Panc1 (cell line): ENCODE results near the gene SCN8A.

ENCODE experiments used
- POLR2AphosphoS5 ChIP-seq: IDR thresholded peaks from 2 replicates; pipeline ENCODE4 v1.6.1; 2012; ENCODE audit warnings: mild to moderate bottlenecking, low read depth, low read length, moderate library complexity
- TF ChIP-seq, protein P1 (sequence below): fragments of 450-650 bp; IDR thresholded peaks from 2 replicates; pipeline ENCODE4 v1.5.1; 2017; ENCODE audit warnings: mild to moderate bottlenecking
- TF ChIP-seq, protein P2 (sequence below), 2 experiments: IDR thresholded peaks; 2 replicates each; pipeline ENCODE4 v1.6.1; 2011 to 2012; ENCODE audit warnings: low read depth in 2 of 2, control low read depth in 1 of 2, low read length in 1 of 2, mild to moderate bottlenecking in 1 of 2, moderate library complexity in 1 of 2; ENCODE audit not compliant: insufficient read depth in 1 of 2

DNA sequence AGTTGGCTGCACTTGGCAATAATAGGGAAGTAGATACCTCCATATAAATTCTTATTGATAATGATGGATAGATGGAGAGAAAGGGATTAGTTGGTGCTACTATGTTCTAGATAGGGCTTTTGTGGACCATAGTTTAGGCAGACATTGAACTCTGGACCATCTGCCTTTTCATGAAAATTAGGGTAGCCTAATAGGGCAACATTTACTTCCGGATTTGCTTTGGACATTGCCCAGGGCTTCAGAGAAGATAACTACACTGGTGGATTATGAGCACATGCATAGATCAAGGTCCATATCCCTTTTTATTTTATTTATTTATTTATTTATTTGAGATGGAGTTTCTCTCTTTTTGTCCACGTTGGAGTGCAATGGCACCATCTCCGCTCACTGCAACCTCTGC lies 186.9 kb downstream of the SCN8A start:
- TF ChIP-seq POLR2AphosphoS5, result no peak
- TF ChIP-seq, protein P1, sequence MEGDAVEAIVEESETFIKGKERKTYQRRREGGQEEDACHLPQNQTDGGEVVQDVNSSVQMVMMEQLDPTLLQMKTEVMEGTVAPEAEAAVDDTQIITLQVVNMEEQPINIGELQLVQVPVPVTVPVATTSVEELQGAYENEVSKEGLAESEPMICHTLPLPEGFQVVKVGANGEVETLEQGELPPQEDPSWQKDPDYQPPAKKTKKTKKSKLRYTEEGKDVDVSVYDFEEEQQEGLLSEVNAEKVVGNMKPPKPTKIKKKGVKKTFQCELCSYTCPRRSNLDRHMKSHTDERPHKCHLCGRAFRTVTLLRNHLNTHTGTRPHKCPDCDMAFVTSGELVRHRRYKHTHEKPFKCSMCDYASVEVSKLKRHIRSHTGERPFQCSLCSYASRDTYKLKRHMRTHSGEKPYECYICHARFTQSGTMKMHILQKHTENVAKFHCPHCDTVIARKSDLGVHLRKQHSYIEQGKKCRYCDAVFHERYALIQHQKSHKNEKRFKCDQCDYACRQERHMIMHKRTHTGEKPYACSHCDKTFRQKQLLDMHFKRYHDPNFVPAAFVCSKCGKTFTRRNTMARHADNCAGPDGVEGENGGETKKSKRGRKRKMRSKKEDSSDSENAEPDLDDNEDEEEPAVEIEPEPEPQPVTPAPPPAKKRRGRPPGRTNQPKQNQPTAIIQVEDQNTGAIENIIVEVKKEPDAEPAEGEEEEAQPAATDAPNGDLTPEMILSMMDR, result no peak
- TF ChIP-seq, protein P2, sequence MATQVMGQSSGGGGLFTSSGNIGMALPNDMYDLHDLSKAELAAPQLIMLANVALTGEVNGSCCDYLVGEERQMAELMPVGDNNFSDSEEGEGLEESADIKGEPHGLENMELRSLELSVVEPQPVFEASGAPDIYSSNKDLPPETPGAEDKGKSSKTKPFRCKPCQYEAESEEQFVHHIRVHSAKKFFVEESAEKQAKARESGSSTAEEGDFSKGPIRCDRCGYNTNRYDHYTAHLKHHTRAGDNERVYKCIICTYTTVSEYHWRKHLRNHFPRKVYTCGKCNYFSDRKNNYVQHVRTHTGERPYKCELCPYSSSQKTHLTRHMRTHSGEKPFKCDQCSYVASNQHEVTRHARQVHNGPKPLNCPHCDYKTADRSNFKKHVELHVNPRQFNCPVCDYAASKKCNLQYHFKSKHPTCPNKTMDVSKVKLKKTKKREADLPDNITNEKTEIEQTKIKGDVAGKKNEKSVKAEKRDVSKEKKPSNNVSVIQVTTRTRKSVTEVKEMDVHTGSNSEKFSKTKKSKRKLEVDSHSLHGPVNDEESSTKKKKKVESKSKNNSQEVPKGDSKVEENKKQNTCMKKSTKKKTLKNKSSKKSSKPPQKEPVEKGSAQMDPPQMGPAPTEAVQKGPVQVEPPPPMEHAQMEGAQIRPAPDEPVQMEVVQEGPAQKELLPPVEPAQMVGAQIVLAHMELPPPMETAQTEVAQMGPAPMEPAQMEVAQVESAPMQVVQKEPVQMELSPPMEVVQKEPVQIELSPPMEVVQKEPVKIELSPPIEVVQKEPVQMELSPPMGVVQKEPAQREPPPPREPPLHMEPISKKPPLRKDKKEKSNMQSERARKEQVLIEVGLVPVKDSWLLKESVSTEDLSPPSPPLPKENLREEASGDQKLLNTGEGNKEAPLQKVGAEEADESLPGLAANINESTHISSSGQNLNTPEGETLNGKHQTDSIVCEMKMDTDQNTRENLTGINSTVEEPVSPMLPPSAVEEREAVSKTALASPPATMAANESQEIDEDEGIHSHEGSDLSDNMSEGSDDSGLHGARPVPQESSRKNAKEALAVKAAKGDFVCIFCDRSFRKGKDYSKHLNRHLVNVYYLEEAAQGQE (IDR thresholded peaks at IDR 0.05; ENCODE audit: insufficient read depth in 1 of 2, low read depth in 2 of 2, low read length in 1 of 2), result no peak
